PC-9 (cell line): ENCODE measurements around the gene BRIP1.

Source experiments
- CTCF ChIP-seq: fragments of 200-600 bp; sonication (generic); conservative IDR thresholded peaks from 2 replicates; pipeline ENCODE4 v1.6.1; 2017; ENCODE audit warnings: mixed run types, antibody characterized with exemption, mild to moderate bottlenecking, moderate library complexity
- EZH2 ChIP-seq: fragments of 200-600 bp; sonication (generic); IDR thresholded peaks from 2 replicates; pipeline ENCODE4 v1.8.0; 2017; ENCODE audit warnings: antibody characterized with exemption, low read depth

DNA sequence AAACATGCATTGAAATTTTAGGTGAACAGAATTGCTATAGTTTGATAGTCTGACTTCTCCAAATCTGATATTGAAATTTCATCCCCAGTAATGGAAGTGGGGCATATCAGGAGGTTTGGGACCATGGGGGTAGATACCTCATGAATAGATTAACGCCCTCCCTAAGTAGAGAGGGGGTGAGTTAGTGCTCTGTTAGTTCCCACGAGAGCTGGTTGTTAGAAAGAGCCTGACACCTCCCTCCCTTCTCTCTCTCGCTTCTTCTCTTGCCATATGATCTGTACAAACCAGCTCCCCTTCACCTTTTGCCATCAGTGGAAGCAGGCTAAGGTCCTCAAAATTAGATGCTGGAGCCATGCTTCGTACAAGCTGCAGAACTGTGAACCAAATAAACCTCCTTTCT is 78.8 kb downstream of the BRIP1 start:
- TF ChIP-seq CTCF (no peak), EZH2 (no peak)
